Measurements from ENCODE around the gene GRB2. TPM values are rescaled to one million over a fixed set of nuclear protein-coding genes. Genes with fewer than 3 reads are reported as not detected.
A peak's percentile ranks its signal among the peaks of the same experiment; 100 is the strongest.

GRB2 gene
- total RNA-seq, 4 donors from 2014 or later, result 55.1 to 96.5 (median 75.4) TPM

DNA sequence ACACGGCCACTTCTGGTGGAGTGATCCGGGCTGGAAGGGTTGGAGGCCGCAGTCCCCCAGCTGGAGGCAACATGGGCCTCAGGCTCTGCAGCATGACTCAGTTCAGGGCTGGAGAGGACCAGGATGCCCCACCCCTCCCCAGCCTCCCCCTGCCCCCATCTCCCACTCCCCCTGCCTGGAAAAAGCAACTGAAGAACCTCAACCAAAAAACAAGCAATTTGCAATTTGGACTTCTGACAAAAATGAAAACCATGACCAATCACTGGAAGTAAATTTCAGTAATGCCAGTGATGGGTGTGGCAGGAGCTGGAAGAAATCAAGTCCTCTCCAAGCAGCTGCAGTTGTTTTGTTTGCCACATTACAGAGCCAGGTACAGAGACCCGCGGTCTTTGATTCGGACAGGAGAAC lies 127.8 kb downstream of the GRB2 start:
- intact Hi-C loops (cut with DNase I; ENCODE audit: low total_unique reads), result no loop called here

DNA sequence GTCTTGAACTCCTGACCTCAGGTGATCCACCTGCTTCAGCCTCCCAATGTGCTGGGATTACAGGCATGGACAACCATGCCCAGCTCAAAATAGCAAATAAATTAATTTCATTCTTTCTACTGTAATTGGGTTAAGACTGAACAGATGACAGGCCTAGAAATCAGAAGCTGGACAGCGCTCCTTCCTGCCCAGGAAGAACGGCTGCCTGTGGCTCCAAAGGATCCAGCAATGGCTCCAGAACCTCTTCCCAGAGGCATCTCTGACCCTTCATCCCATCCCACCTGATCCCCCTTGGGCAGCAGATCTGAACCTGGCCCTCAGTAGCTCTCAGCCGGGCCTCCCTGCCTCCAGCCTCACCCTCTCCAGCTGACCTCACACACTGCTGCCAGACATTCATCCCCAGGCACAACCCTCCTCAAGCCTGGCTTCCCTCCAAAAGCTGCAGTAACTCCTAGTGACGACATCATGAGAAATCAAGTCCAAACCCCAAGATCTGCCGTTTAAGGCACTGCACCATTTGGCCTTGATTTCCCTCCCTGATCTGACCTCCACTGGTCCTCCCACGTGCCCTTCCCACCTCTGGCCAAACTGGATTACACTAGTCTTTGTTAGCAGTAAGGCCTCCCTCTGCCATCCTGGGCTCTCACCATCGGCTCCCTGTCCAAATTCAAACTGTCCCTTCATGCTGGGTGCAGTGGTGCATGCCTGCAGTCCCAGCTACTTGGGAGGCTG lies 131.3 kb downstream of the GRB2 start:
- intact Hi-C loops (cut with DNase I; ENCODE audit: low total_unique reads), result no loop called here
- no peak overlapping the region for H3K4me3 ChIP-seq (ENCODE audit: low read depth, poor library complexity, severe bottlenecking)
- TF ChIP-seq POLR2A (IDR thresholded peaks at IDR 0.05), result no peak
- TF ChIP-seq, protein P1, sequence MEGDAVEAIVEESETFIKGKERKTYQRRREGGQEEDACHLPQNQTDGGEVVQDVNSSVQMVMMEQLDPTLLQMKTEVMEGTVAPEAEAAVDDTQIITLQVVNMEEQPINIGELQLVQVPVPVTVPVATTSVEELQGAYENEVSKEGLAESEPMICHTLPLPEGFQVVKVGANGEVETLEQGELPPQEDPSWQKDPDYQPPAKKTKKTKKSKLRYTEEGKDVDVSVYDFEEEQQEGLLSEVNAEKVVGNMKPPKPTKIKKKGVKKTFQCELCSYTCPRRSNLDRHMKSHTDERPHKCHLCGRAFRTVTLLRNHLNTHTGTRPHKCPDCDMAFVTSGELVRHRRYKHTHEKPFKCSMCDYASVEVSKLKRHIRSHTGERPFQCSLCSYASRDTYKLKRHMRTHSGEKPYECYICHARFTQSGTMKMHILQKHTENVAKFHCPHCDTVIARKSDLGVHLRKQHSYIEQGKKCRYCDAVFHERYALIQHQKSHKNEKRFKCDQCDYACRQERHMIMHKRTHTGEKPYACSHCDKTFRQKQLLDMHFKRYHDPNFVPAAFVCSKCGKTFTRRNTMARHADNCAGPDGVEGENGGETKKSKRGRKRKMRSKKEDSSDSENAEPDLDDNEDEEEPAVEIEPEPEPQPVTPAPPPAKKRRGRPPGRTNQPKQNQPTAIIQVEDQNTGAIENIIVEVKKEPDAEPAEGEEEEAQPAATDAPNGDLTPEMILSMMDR (IDR thresholded peaks at IDR 0.05), result no peak
- WGBS, 2 donors, result 64 to 67% methylated on average over 7 of the region's 7 CpGs
- no peak for DNase-seq (ENCODE audit: low spot score in 2 of 2)

More for the DNA sequence above, 127.8 kb downstream of the GRB2 start:
- 29 to 54% methylated on average over 6 of the region's 6 CpGs for WGBS, 2 donors
- no peak for TF ChIP-seq POLR2A (IDR thresholded peaks at IDR 0.05)
- TF ChIP-seq, protein P1 (IDR thresholded peaks at IDR 0.05), result no peak
- H3K4me3 ChIP-seq (ENCODE audit: low read depth, poor library complexity, severe bottlenecking), result no peak overlapping the region
- DNase-seq (ENCODE audit: low spot score in 2 of 2), result no peak

DNA sequence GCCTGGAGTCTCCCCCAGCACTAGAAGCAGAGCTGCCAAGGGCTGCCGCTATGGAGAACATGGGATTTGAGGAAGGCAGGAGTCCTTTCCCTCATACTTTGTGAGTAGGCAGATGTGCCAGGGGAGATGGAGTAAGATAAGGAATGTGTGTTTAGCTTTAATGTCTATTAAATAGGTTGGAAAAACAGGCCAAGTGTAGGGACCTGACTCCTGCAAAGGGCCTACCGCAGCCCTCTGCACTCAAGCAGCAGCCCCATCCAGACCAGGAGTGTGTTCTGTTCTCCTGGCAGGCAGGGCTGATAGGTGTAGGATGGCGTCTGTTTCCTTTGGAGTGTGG lies 132.7 kb downstream of the GRB2 start:
- intact Hi-C loops (cut with DNase I; ENCODE audit: low total_unique reads), result no loop called here
- 62 to 63% methylated on average over 3 of the region's 3 CpGs for WGBS, 2 donors
- DNase-seq (ENCODE audit: low spot score in 2 of 2), result no peak
- TF ChIP-seq POLR2A (IDR thresholded peaks at IDR 0.05), result no peak
- TF ChIP-seq, protein P1 (IDR thresholded peaks at IDR 0.05), result no peak
- H3K4me3 ChIP-seq (ENCODE audit: low read depth, poor library complexity, severe bottlenecking), result no peak overlapping the region

DNA sequence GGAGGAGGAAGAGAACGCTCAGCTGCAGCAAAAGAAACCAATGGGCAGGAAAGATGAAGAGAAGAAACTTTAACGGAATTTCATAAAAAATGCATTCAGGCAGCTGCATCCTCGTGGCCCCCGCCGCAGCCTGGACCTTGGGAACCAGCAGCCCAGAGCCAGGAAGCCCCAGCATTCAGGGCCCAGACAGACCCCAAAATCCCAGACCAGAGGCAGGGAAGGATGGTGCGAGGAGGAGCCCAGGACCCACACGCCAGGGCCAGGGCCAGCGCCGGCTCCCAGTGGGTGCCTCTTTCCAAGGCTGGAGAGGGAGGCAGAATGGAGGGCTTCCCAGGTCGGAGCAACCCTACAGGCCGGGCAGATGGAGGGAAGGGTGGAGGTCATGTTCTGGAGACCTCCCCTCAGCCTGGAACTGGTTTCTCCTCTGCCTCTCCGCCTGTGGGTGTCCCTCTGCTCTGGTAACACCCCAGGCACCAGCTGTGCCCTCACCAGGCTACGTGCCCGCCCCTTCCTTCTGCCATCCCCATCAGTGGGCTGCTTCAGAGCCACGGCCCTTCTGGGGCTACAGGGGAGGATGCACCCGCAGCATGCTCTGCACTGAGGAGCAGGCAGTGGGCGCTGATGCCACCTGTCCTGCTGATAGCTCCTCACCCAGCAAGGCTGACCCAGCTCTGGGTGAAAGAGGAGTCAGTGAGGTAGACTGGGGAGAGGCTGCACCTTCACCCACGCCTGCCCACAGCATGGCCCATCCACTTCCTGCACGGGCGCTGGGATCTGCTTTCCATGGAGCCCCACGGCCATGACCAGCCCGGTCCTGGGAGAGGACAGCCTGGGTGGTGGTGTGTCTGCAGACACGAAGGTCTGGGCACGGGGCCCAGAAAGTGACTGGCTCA lies 133.3 kb downstream of the GRB2 start:
- H3K4me3 ChIP-seq (ENCODE audit: low read depth, poor library complexity, severe bottlenecking), result peak overlapping the region; percentile 54
- WGBS, 2 donors, result 40 to 50% methylated on average over 24 of the region's 24 CpGs
- intact Hi-C loops (cut with DNase I; ENCODE audit: low total_unique reads), result no loop called here
- DNase-seq (ENCODE audit: low spot score in 2 of 2), result no peak
- TF ChIP-seq, protein P1 (IDR thresholded peaks at IDR 0.05), result no peak
- no peak for TF ChIP-seq POLR2A (IDR thresholded peaks at IDR 0.05)

DNA sequence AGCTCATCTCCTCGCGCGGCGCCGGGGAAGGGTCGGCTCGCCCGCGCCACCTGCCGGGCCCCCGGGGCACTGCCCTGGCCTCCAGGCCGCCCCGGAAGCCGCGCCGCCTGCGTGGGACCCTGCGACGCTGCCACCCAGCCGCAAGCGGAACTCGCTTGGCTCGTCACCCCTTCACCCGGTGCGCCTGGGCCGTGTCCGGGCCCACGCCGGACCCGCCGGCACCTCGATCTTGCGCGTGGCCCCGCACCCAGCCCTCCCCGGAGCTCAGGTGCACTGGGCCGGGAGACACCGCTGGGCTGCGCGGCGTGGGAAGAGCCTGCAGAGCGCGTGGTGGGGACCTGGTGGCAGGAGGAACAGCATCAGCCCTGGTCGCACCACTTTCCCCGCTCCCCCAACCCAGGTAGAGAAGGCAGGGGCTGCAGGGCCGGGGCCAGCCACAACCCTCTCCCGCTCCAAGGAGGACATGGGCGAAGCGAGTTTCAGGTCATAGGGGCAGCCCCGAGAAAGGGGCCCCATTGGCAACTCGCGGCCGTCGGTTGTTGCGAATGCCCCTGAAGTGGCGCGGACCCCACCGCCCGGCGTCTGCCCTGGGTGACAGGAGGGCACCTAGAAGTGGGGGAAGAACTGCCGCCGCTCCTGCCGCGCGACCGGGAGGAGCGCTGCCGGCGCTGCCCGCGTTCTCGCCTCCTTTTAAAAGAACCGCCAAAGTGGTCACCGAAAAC lies 134.1 kb downstream of the GRB2 start:
- DNase-seq (ENCODE audit: low spot score in 2 of 2), result peak; percentile 58 to 94
- intact Hi-C loops (cut with DNase I; ENCODE audit: low total_unique reads), result no loop called here
- 0% methylated on average over 36 to 54 of the region's 74 CpGs for WGBS, 2 donors
- TF ChIP-seq, protein P1 (IDR thresholded peaks at IDR 0.05), result peak in 1 of 3 donors; percentile 39
- no peak for TF ChIP-seq POLR2A (IDR thresholded peaks at IDR 0.05)
- H3K4me3 ChIP-seq (ENCODE audit: low read depth, poor library complexity, severe bottlenecking), result peak overlapping the region; percentile 54

All from lower leg skin (tissue), 4 donors.